ENCODE data around the gene CEMIP. TPM values are rescaled to one million over a fixed set of nuclear protein-coding genes. Genes with fewer than 3 reads are reported as not detected.

Gene CEMIP
- polyA plus RNA-seq, 1 of the 3 experiments (the other 2 are of a cell fraction) = 27.8 TPM

DNA sequence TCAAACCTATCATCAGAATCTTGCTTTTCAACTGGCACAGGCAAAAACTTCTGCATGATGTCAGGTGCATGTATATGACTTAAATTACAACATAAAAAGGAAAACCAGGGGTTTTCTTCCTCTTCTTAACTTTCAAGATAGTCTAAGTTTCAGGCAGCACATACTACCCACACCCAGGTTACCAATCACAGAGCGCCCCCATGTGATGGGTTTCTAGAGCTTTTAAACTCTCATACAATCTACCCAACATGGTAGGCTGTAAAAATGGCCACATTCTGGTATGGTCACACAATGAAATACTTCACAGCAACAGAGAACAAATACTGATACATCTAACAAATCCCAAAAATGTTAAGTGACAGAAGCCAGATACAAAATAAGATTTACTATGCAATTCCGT lies 203.0 kb downstream of the CEMIP start:
- 93% methylated on average over 2 of the region's 2 CpGs for WGBS (ENCODE audit: low lambda C conversion rate)
- no peaks in the 10 kb centered on the region for H3K9me3 ChIP-seq

DNA sequence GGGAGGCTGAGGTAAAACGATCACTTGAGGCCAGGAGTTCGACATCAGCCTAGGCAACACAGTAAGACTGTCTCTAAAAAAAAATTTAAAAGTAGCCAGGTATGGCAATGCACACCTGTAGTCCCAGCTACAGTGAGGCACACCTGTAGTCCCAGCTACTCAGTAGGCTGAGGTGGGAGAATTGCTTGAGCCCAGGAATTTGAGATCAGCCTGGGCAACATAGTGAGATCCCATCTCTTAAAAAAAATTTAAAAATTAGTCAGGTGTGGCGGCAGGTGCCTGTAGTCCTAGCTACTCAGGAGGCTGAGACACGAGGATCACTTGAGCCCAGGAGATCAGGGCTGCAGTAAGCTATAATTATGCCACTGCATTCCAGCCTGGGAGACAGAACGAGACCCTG lies 203.7 kb downstream of the CEMIP start:
- TF ChIP-seq SIN3A (IDR thresholded peaks at IDR 0.05; ENCODE audit: borderline replicate concordance, low read depth, low read length) (no peak), GATA2 (CRISPR knock-in tag; IDR thresholded peaks at IDR 0.05) (no peak), CHD2 (IDR thresholded peaks at IDR 0.05; ENCODE audit: low read length, partially characterized antibody) (no peak), TEAD4 (IDR thresholded peaks at IDR 0.05; ENCODE audit: borderline replicate concordance, insufficient read depth) (no peak), RCOR1 (IDR thresholded peaks at IDR 0.05; ENCODE audit: low read length) (no peak), MXI1 (IDR thresholded peaks at IDR 0.05; ENCODE audit: low read depth, low read length) (no peak), GABPA (IDR thresholded peaks at IDR 0.05; ENCODE audit: low read depth) (no peak)
- TF ChIP-seq, protein P1, sequence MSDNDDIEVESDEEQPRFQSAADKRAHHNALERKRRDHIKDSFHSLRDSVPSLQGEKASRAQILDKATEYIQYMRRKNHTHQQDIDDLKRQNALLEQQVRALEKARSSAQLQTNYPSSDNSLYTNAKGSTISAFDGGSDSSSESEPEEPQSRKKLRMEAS (IDR thresholded peaks at IDR 0.05; ENCODE audit: low read depth) = no peak
- ChIA-PET CTCF (interaction anchor here (1.2 to 9.0 kb wide), 2 partner anchors 14 to 415 kb away, joined by 3 to 52 read pairs; no protein-coding TSS in a partner anchor), POLR2A (no interaction called here)
- peaks cover 22 to 23% of the 10 kb centered on the region in 2 experiments for H3K36me3 ChIP-seq (replicated peaks in 1 of 2; ENCODE audit: control insufficient read depth in 1 of 2, insufficient read depth in 2 of 2, low read length in 1 of 2)
- no peaks in the 10 kb centered on the region for H3K27me3 ChIP-seq (ENCODE audit: insufficient read depth)
- no peak overlapping the region for H3K4me3 ChIP-seq (ENCODE audit: low read depth in 2 of 2, low read length in 1 of 2)
- H3K27ac ChIP-seq (ENCODE audit: low read depth in 2 of 2, low read length in 1 of 2) = no peak overlapping the region
- H3K9ac ChIP-seq = no peak overlapping the region
- no peaks in the 10 kb centered on the region for H3K9me3 ChIP-seq
- no peak overlapping the region for H3K4me2 ChIP-seq
- no peaks in the 10 kb centered on the region for H3F3A ChIP-seq (replicated peaks; ENCODE audit: insufficient read depth)
- no peak for DNase-seq
- peaks cover 15% of the 10 kb centered on the region for H4K20me1 ChIP-seq (ENCODE audit: insufficient read depth)
- no peaks in the 10 kb centered on the region for H3K9me2 ChIP-seq
- no peak overlapping the region for H2AFZ ChIP-seq (ENCODE audit: low read depth)
- 94% methylated on average over 5 of the region's 5 CpGs for WGBS (ENCODE audit: low lambda C conversion rate)
- H3K4me1 ChIP-seq (ENCODE audit: control insufficient read depth in 1 of 2, insufficient read depth in 2 of 2, low read depth in 1 of 2, low read length in 1 of 2) = peaks cover 0 to 5% of the 10 kb centered on the region in 2 experiments; a peak in 2 of 4 replicates
- peaks cover 66% of the 10 kb centered on the region for H3K79me2 ChIP-seq (ENCODE audit: insufficient read depth)

More for the DNA sequence above, 203.0 kb downstream of the CEMIP start:
- peaks cover 22 to 26% of the 10 kb centered on the region in 2 experiments for H3K36me3 ChIP-seq (replicated peaks in 1 of 2; ENCODE audit: control insufficient read depth in 1 of 2, insufficient read depth in 2 of 2, low read length in 1 of 2)
- POLR2A ChIA-PET = no interaction called here
- peaks cover 19% of the 10 kb centered on the region for H4K20me1 ChIP-seq (ENCODE audit: insufficient read depth)
- TF ChIP-seq FOSL2 (IDR thresholded peaks at IDR 0.05; ENCODE audit: borderline replicate concordance, low read depth) (no peak), NRF1 (IDR thresholded peaks at IDR 0.05; ENCODE audit: low read depth, low read length) (no peak), RAD21 (IDR thresholded peaks at IDR 0.05; ENCODE audit: low read length) (no peak), FOXM1 (IDR thresholded peaks at IDR 0.05; ENCODE audit: low read depth) (no peak), RFX5 (IDR thresholded peaks at IDR 0.05; ENCODE audit: low read length) (no peak), TCF12 (IDR thresholded peaks at IDR 0.05) (no peak)
- no peak overlapping the region for H3K4me2 ChIP-seq
- no peaks in the 10 kb centered on the region for H3F3A ChIP-seq (replicated peaks; ENCODE audit: insufficient read depth)
- peaks cover 60% of the 10 kb centered on the region for H3K79me2 ChIP-seq (ENCODE audit: insufficient read depth)
- DNase-seq = no peak
- H3K27me3 ChIP-seq (ENCODE audit: insufficient read depth) = no peaks in the 10 kb centered on the region
- H3K4me3 ChIP-seq (ENCODE audit: low read depth in 2 of 2, low read length in 1 of 2) = no peak overlapping the region
- H3K9me2 ChIP-seq = no peaks in the 10 kb centered on the region
- H3K27ac ChIP-seq (ENCODE audit: low read depth in 2 of 2, low read length in 1 of 2) = no peak overlapping the region
- H2AFZ ChIP-seq (ENCODE audit: low read depth) = no peak overlapping the region
- CTCF ChIA-PET = interaction anchor here (1.2 to 9.0 kb wide), 2 partner anchors 13 to 415 kb away, joined by 3 to 52 read pairs; no protein-coding TSS in a partner anchor
- no peak overlapping the region for H3K9ac ChIP-seq
- peaks cover 0 to 5% of the 10 kb centered on the region in 2 experiments; a peak in 2 of 4 replicates for H3K4me1 ChIP-seq (ENCODE audit: control insufficient read depth in 1 of 2, insufficient read depth in 2 of 2, low read depth in 1 of 2, low read length in 1 of 2)
